ENCODE data around the gene SAMD4A.

GRCh38 chr14:54708161-54708560 lies 141.2 kb downstream of the SAMD4A start:
- TF ChIP-seq POLR2A (IDR thresholded peaks at IDR 0.05; ENCODE audit: low read depth, low read length): no peak
- no peak for TF ChIP-seq SPI1 (IDR thresholded peaks at IDR 0.05; ENCODE audit: low read depth, low read length)
- TF ChIP-seq PAX5 (IDR thresholded peaks at IDR 0.05; ENCODE audit: insufficient read depth, low read length, severe bottlenecking): no peak
- no peak for TF ChIP-seq POLR2AphosphoS5 (IDR thresholded peaks at IDR 0.05; ENCODE audit: low read depth, low read length)

Measured in GM12891 (cell line).